H1 (cell line): ENCODE results near the gene SELENOI. TPM values are rescaled to one million over a fixed set of nuclear protein-coding genes. Genes with fewer than 3 reads are reported as not detected.

Experiments
- HDAC2 ChIP-seq, 2 experiments: fragments of 300-600 bp in 1 of 2; sonication (generic) in 1 of 2; IDR thresholded peaks; 2 replicates each; pipeline ENCODE4 v1.6.1; 2011 to 2012; ENCODE audit warnings: low read depth in 2 of 2, low read length in 2 of 2, mild to moderate bottlenecking in 2 of 2, moderate library complexity in 2 of 2, borderline replicate concordance in 1 of 2, inconsistent platforms in 1 of 2
- RAD21 ChIP-seq, 2 experiments: IDR thresholded peaks in 1 of 2; conservative IDR thresholded peaks in 1 of 2; 2 replicates each; pipeline ENCODE4 v1.6.1; 2011; ENCODE audit warnings: low read depth in 2 of 2, low read length in 2 of 2, improper control_type of control experiment in 1 of 2, inconsistent platforms in 1 of 2, mild to moderate bottlenecking in 1 of 2, moderate library complexity in 1 of 2
- SIRT6 ChIP-seq: IDR thresholded peaks from one replicate; pipeline ENCODE4 v1.7.1; 2012; ENCODE audit warnings: low read length, inconsistent platforms
- SRF ChIP-seq: IDR thresholded peaks from 2 replicates; pipeline ENCODE4 v1.6.1; 2011; ENCODE audit warnings: mild to moderate bottlenecking, low read depth, low read length, moderate library complexity
- TCF12 ChIP-seq: IDR thresholded peaks from 2 replicates; pipeline ENCODE4 v1.6.1; 2011; ENCODE audit warnings: low read depth, mild to moderate bottlenecking, low read length
- polyA plus RNA-seq, 7 experiments: library from polyadenylated mRNA; depleted of rRNA in 3 of 7; stranded (reverse) in 5 of 7; unstranded in 2 of 7; fragments of >200 nt in 5 of 7; fragments of 200-250 nt in 2 of 7; gene quantifications; 1 replicate in 5 of 7; 2 replicates in 1 of 7; 4 replicates in 1 of 7; pipeline versions ENCODE4 v1.2.1 to v1.2.3, GENCODE V29; 2011 to 2013; ENCODE audit warnings: missing spikeins in 2 of 7, mixed read lengths in 2 of 7
- total RNA-seq: library from RNA; stranded (reverse); fragmentation: NEBNext Ultra II Directional; extraction: Animal tissue kit (Norgen Biotek cat#: 25700); gene quantifications from 2 replicates; pipeline ENCODE4 v1.2.1, GENCODE V29; 2021
- TF ChIP-seq, protein P1 (sequence below): fragments of 300-600 bp; sonication (generic); IDR thresholded peaks from 2 replicates; pipeline ENCODE4 v1.7.1; 2012; ENCODE audit warnings: low read length, moderate library complexity, mild to moderate bottlenecking, inconsistent platforms; ENCODE audit not compliant: insufficient replicate concordance

Gene SELENOI
- total and polyA plus RNA-seq, 2 of the 8 experiments (the other 6 are each of a cell fraction or from before 2014, with no cell fraction given): 15.9 to 63.8 TPM

DNA sequence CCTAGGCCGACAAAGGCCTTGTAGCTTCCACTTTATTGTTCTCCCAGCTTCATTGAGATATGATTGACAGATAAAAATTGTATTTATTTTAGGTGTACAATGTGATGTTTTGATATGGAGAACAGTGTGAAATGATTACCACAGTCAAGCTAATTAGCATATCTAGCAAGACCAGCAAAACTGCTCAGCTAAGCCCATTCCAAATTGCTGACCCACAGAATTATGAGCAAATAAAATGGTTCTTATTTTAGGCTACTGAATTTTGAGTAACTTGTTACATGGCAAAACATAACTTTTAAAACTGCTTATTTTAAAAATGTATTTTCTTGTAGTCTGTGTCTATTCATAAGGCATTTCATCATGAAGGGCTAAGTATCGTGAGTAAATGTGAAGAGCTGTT, 8.6 kb upstream of the SELENOI start (continued):
- no peak for TF ChIP-seq HDAC2 (IDR thresholded peaks at IDR 0.05; ENCODE audit: borderline replicate concordance in 1 of 2, low read depth in 2 of 2, low read length in 2 of 2)
- TF ChIP-seq SRF: no peak
- no peak for TF ChIP-seq SIRT6
- no peak for TF ChIP-seq TCF12
- TF ChIP-seq, protein P1, sequence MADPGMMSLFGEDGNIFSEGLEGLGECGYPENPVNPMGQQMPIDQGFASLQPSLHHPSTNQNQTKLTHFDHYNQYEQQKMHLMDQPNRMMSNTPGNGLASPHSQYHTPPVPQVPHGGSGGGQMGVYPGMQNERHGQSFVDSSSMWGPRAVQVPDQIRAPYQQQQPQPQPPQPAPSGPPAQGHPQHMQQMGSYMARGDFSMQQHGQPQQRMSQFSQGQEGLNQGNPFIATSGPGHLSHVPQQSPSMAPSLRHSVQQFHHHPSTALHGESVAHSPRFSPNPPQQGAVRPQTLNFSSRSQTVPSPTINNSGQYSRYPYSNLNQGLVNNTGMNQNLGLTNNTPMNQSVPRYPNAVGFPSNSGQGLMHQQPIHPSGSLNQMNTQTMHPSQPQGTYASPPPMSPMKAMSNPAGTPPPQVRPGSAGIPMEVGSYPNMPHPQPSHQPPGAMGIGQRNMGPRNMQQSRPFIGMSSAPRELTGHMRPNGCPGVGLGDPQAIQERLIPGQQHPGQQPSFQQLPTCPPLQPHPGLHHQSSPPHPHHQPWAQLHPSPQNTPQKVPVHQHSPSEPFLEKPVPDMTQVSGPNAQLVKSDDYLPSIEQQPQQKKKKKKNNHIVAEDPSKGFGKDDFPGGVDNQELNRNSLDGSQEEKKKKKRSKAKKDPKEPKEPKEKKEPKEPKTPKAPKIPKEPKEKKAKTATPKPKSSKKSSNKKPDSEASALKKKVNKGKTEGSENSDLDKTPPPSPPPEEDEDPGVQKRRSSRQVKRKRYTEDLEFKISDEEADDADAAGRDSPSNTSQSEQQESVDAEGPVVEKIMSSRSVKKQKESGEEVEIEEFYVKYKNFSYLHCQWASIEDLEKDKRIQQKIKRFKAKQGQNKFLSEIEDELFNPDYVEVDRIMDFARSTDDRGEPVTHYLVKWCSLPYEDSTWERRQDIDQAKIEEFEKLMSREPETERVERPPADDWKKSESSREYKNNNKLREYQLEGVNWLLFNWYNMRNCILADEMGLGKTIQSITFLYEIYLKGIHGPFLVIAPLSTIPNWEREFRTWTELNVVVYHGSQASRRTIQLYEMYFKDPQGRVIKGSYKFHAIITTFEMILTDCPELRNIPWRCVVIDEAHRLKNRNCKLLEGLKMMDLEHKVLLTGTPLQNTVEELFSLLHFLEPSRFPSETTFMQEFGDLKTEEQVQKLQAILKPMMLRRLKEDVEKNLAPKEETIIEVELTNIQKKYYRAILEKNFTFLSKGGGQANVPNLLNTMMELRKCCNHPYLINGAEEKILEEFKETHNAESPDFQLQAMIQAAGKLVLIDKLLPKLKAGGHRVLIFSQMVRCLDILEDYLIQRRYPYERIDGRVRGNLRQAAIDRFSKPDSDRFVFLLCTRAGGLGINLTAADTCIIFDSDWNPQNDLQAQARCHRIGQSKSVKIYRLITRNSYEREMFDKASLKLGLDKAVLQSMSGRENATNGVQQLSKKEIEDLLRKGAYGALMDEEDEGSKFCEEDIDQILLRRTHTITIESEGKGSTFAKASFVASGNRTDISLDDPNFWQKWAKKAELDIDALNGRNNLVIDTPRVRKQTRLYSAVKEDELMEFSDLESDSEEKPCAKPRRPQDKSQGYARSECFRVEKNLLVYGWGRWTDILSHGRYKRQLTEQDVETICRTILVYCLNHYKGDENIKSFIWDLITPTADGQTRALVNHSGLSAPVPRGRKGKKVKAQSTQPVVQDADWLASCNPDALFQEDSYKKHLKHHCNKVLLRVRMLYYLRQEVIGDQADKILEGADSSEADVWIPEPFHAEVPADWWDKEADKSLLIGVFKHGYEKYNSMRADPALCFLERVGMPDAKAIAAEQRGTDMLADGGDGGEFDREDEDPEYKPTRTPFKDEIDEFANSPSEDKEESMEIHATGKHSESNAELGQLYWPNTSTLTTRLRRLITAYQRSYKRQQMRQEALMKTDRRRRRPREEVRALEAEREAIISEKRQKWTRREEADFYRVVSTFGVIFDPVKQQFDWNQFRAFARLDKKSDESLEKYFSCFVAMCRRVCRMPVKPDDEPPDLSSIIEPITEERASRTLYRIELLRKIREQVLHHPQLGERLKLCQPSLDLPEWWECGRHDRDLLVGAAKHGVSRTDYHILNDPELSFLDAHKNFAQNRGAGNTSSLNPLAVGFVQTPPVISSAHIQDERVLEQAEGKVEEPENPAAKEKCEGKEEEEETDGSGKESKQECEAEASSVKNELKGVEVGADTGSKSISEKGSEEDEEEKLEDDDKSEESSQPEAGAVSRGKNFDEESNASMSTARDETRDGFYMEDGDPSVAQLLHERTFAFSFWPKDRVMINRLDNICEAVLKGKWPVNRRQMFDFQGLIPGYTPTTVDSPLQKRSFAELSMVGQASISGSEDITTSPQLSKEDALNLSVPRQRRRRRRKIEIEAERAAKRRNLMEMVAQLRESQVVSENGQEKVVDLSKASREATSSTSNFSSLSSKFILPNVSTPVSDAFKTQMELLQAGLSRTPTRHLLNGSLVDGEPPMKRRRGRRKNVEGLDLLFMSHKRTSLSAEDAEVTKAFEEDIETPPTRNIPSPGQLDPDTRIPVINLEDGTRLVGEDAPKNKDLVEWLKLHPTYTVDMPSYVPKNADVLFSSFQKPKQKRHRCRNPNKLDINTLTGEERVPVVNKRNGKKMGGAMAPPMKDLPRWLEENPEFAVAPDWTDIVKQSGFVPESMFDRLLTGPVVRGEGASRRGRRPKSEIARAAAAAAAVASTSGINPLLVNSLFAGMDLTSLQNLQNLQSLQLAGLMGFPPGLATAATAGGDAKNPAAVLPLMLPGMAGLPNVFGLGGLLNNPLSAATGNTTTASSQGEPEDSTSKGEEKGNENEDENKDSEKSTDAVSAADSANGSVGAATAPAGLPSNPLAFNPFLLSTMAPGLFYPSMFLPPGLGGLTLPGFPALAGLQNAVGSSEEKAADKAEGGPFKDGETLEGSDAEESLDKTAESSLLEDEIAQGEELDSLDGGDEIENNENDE: no peak
- no peak for TF ChIP-seq RAD21 (IDR thresholded peaks at IDR 0.05 in 1 of 2, conservative IDR thresholded peaks at IDR 0.05 in 1 of 2; ENCODE audit: low read depth in 2 of 2, low read length in 2 of 2)
